Liver (tissue), 9 donors: ENCODE measurements around the gene SLC26A4. TPM values are rescaled to one million over a fixed set of nuclear protein-coding genes. Genes with fewer than 3 reads are reported as not detected.

ENCODE experiments used
- DNase-seq: peaks from one replicate; pipeline ENCODE4 v3.0.0-alpha.2; 2017; ENCODE audit warnings: low spot score
- H3K27ac ChIP-seq, 2 donors: one replicate each; pipeline ENCODE4 v1.7.0; 2013; ENCODE audit warnings: inconsistent platforms in 2 of 2, low read length in 2 of 2, control low read depth in 1 of 2, low read depth in 1 of 2, mild to moderate bottlenecking in 1 of 2
- H3K27me3 ChIP-seq, 4 donors: one replicate each; pipeline versions ENCODE4 v1.6.1 to v1.7.0; 2013; ENCODE audit warnings: low read length in 3 of 4, inconsistent platforms in 1 of 4, mild to moderate bottlenecking in 1 of 4, moderate library complexity in 1 of 4; ENCODE audit not compliant: control insufficient read depth in 4 of 4, insufficient read depth in 4 of 4
- H3K36me3 ChIP-seq, 4 donors: one replicate each; pipeline versions ENCODE4 v1.6.1 to v1.7.0; 2013; ENCODE audit warnings: low read length in 3 of 4, mild to moderate bottlenecking in 3 of 4, low read depth in 1 of 4, moderate library complexity in 1 of 4; ENCODE audit not compliant: control insufficient read depth in 4 of 4, insufficient read depth in 3 of 4
- H3K4me1 ChIP-seq, 4 donors: one replicate each; pipeline versions ENCODE4 v1.6.1 to v1.7.0; 2013; ENCODE audit warnings: low read length in 3 of 4, mild to moderate bottlenecking in 3 of 4, moderate library complexity in 1 of 4; ENCODE audit not compliant: control insufficient read depth in 4 of 4, insufficient read depth in 4 of 4
- H3K4me3 ChIP-seq, 3 donors: one replicate each; pipeline versions ENCODE4 v1.6.1 to v1.7.0; 2013; ENCODE audit warnings: low read length in 3 of 3, control low read depth in 1 of 3, low read depth in 1 of 3, mild to moderate bottlenecking in 1 of 3
- H3K9ac ChIP-seq, 2 donors: one replicate each; pipeline ENCODE4 v1.7.0; 2013; ENCODE audit warnings: low read length in 2 of 2, mild to moderate bottlenecking in 2 of 2, moderate library complexity in 2 of 2, control low read depth in 1 of 2, low read depth in 1 of 2
- H3K9me3 ChIP-seq, 4 donors: one replicate each; pipeline versions ENCODE4 v1.6.1 to v1.7.0; 2013; ENCODE audit warnings: low read length in 3 of 4; ENCODE audit not compliant: control insufficient read depth in 4 of 4
- ATF3 ChIP-seq: IDR thresholded peaks from 2 replicates; pipeline ENCODE4 v1.6.1; 2016; ENCODE audit warnings: antibody characterized with exemption
- EGR1 ChIP-seq, 2 donors: IDR thresholded peaks; 2 replicates each; pipeline ENCODE4 v1.6.1; 2016 to 2018; ENCODE audit warnings: antibody characterized with exemption in 2 of 2, low read depth in 2 of 2
- FOXA1 ChIP-seq: IDR thresholded peaks from 2 replicates; pipeline ENCODE4 v1.6.1; 2016; ENCODE audit warnings: antibody characterized with exemption
- FOXA2 ChIP-seq: IDR thresholded peaks from 2 replicates; pipeline ENCODE4 v1.6.1; 2016; ENCODE audit warnings: antibody characterized with exemption
- GABPA ChIP-seq, 2 donors: IDR thresholded peaks in 1 of 2; conservative IDR thresholded peaks in 1 of 2; 2 replicates each; pipeline ENCODE4 v1.6.1; 2016; ENCODE audit warnings: antibody characterized with exemption in 2 of 2, mild to moderate bottlenecking in 1 of 2, moderate library complexity in 1 of 2
- HNF4A ChIP-seq, 2 donors: conservative IDR thresholded peaks; 2 replicates each; pipeline ENCODE4 v1.6.1; 2016; ENCODE audit warnings: antibody characterized with exemption in 2 of 2, mild to moderate bottlenecking in 2 of 2
- HNF4G ChIP-seq: IDR thresholded peaks from 2 replicates; pipeline ENCODE4 v1.6.1; 2016; ENCODE audit warnings: antibody characterized with exemption
- JUND ChIP-seq, 2 donors: IDR thresholded peaks; 2 replicates each; pipeline ENCODE4 v1.6.1; 2016; ENCODE audit warnings: antibody characterized with exemption in 2 of 2
- NR2F2 ChIP-seq: IDR thresholded peaks from 2 replicates; pipeline ENCODE4 v1.6.1; 2016; ENCODE audit warnings: antibody characterized with exemption
- RAD21 ChIP-seq, 2 donors: IDR thresholded peaks; 2 replicates each; pipeline ENCODE4 v1.6.1; 2016; ENCODE audit warnings: antibody characterized with exemption in 2 of 2, mild to moderate bottlenecking in 2 of 2
- SP1 ChIP-seq: IDR thresholded peaks from 2 replicates; pipeline ENCODE4 v1.6.1; 2018; ENCODE audit warnings: antibody characterized with exemption, mild to moderate bottlenecking
- TAF1 ChIP-seq: conservative IDR thresholded peaks from 2 replicates; pipeline ENCODE4 v1.6.1; 2016; ENCODE audit warnings: antibody characterized with exemption, mild to moderate bottlenecking
- ZBTB33 ChIP-seq: IDR thresholded peaks from 2 replicates; pipeline ENCODE4 v1.6.1; 2016; ENCODE audit warnings: antibody characterized with exemption
- WGBS: extraction: QIAGEN DNeasy Blood & Tissue Kit; methylation state at CpG from one replicate; pipeline ENCODE4 v1.1.7; 2013; 5-methylcytosine and 5-hydroxymethylcytosine counted together
- polyA plus RNA-seq, 2 donors: library from polyadenylated mRNA; stranded (reverse) in 1 of 2; unstranded in 1 of 2; fragments of 200-250 nt in 1 of 2; fragments of >200 nt in 1 of 2; fragmentation: Nextera tagmentation in 1 of 2; extraction: Ambion mirVana in 1 of 2; gene quantifications; one replicate each; pipeline versions ENCODE4 v1.2.1 to v1.2.3, GENCODE V29; 2013 to 2015
- total RNA-seq, 2 donors: library from RNA; depleted of rRNA; stranded (reverse); fragments of >200 nt; gene quantifications; one replicate each; pipeline ENCODE4 v1.2.3, GENCODE V29; 2014
- TF ChIP-seq, protein P1 (sequence below): fragments of 150-350 bp; IDR thresholded peaks from 2 replicates; pipeline ENCODE4 v1.5.1; 2017; ENCODE audit warnings: improper control_type of control experiment, low read depth, low read length; ENCODE audit not compliant: missing input control
- TF ChIP-seq, protein P2 (sequence below): IDR thresholded peaks from 2 replicates; pipeline ENCODE4 v1.6.1; 2016; ENCODE audit warnings: antibody characterized with exemption
- TF ChIP-seq, protein P3 (sequence below): IDR thresholded peaks from 2 replicates; pipeline ENCODE4 v1.6.1; 2016; ENCODE audit warnings: antibody characterized with exemption, mild to moderate bottlenecking
- donor health status: healthy.
- donor health status: healthy.
- donor health status: healthy.
- donor health status: healthy.
- donor health status: healthy.

SLC26A4 gene
- total and polyA plus RNA-seq, 4 donors = 0.08 to 0.25 (median 0.19) TPM; not detected in 1

- no peaks in the 10 kb centered on the region for H3K27me3 ChIP-seq
- H3K4me1 ChIP-seq = no peaks in the 10 kb centered on the region
- no peak overlapping the region for H3K4me3 ChIP-seq
- no peak overlapping the region for H3K9ac ChIP-seq
- TF ChIP-seq SP1 = no peak
- no peak for TF ChIP-seq RAD21 (IDR thresholded peaks at IDR 0.05)
- TF ChIP-seq ATF3 = no peak
- TF ChIP-seq, protein P1, sequence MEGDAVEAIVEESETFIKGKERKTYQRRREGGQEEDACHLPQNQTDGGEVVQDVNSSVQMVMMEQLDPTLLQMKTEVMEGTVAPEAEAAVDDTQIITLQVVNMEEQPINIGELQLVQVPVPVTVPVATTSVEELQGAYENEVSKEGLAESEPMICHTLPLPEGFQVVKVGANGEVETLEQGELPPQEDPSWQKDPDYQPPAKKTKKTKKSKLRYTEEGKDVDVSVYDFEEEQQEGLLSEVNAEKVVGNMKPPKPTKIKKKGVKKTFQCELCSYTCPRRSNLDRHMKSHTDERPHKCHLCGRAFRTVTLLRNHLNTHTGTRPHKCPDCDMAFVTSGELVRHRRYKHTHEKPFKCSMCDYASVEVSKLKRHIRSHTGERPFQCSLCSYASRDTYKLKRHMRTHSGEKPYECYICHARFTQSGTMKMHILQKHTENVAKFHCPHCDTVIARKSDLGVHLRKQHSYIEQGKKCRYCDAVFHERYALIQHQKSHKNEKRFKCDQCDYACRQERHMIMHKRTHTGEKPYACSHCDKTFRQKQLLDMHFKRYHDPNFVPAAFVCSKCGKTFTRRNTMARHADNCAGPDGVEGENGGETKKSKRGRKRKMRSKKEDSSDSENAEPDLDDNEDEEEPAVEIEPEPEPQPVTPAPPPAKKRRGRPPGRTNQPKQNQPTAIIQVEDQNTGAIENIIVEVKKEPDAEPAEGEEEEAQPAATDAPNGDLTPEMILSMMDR = no peak
- TF ChIP-seq TAF1 = no peak
- WGBS = 59% methylated on average over 1 of the region's 1 CpG
- no peaks in the 10 kb centered on the region for H3K36me3 ChIP-seq
- no peak overlapping the region for H3K27ac ChIP-seq
- no peaks in the 10 kb centered on the region for H3K9me3 ChIP-seq
- DNase-seq = no peak
Observed at GRCh38 chr7:107680478-107680877, 19.9 kb downstream of the SLC26A4 start.

GRCh38 chr7:107682886-107683285 is 22.3 kb downstream of the SLC26A4 start:
- Histone ChIP-seq H3K9me3 (no peaks in the 10 kb centered on the region), H3K27ac (no peak overlapping the region), H3K9ac (no peak overlapping the region), H3K4me1 (no peaks in the 10 kb centered on the region), H3K36me3 (no peaks in the 10 kb centered on the region), H3K27me3 (no peaks in the 10 kb centered on the region), H3K4me3 (no peak overlapping the region)
- TF ChIP-seq, protein P2, sequence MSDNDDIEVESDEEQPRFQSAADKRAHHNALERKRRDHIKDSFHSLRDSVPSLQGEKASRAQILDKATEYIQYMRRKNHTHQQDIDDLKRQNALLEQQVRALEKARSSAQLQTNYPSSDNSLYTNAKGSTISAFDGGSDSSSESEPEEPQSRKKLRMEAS = no peak
- TF ChIP-seq SP1 (no peak), RAD21 (IDR thresholded peaks at IDR 0.05) (no peak), HNF4A (conservative IDR thresholded peaks at IDR 0.05) (no peak), ATF3 (no peak), HNF4G (no peak), GABPA (IDR thresholded peaks at IDR 0.05 in 1 of 2, conservative IDR thresholded peaks at IDR 0.05 in 1 of 2) (no peak), JUND (IDR thresholded peaks at IDR 0.05) (no peak), NR2F2 (no peak), FOXA2 (no peak), EGR1 (IDR thresholded peaks at IDR 0.05; ENCODE audit: low read depth in 2 of 2) (no peak), ZBTB33 (no peak), TAF1 (no peak), FOXA1 (no peak)
- TF ChIP-seq, protein P1 = no peak
- TF ChIP-seq, protein P3, sequence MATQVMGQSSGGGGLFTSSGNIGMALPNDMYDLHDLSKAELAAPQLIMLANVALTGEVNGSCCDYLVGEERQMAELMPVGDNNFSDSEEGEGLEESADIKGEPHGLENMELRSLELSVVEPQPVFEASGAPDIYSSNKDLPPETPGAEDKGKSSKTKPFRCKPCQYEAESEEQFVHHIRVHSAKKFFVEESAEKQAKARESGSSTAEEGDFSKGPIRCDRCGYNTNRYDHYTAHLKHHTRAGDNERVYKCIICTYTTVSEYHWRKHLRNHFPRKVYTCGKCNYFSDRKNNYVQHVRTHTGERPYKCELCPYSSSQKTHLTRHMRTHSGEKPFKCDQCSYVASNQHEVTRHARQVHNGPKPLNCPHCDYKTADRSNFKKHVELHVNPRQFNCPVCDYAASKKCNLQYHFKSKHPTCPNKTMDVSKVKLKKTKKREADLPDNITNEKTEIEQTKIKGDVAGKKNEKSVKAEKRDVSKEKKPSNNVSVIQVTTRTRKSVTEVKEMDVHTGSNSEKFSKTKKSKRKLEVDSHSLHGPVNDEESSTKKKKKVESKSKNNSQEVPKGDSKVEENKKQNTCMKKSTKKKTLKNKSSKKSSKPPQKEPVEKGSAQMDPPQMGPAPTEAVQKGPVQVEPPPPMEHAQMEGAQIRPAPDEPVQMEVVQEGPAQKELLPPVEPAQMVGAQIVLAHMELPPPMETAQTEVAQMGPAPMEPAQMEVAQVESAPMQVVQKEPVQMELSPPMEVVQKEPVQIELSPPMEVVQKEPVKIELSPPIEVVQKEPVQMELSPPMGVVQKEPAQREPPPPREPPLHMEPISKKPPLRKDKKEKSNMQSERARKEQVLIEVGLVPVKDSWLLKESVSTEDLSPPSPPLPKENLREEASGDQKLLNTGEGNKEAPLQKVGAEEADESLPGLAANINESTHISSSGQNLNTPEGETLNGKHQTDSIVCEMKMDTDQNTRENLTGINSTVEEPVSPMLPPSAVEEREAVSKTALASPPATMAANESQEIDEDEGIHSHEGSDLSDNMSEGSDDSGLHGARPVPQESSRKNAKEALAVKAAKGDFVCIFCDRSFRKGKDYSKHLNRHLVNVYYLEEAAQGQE = no peak
- no peak for DNase-seq
- WGBS = 89% methylated on average over 5 of the region's 5 CpGs
